GM21619 (cell line): ENCODE measurements around the gene GALT.

Experiments used
- ATAC-seq: cut with Tn5 transposase; IDR thresholded peaks from one replicate; pipeline ENCODE4 v1.9.1; 2021; ENCODE audit not compliant: unreplicated experiment

The GALT gene

DNA sequence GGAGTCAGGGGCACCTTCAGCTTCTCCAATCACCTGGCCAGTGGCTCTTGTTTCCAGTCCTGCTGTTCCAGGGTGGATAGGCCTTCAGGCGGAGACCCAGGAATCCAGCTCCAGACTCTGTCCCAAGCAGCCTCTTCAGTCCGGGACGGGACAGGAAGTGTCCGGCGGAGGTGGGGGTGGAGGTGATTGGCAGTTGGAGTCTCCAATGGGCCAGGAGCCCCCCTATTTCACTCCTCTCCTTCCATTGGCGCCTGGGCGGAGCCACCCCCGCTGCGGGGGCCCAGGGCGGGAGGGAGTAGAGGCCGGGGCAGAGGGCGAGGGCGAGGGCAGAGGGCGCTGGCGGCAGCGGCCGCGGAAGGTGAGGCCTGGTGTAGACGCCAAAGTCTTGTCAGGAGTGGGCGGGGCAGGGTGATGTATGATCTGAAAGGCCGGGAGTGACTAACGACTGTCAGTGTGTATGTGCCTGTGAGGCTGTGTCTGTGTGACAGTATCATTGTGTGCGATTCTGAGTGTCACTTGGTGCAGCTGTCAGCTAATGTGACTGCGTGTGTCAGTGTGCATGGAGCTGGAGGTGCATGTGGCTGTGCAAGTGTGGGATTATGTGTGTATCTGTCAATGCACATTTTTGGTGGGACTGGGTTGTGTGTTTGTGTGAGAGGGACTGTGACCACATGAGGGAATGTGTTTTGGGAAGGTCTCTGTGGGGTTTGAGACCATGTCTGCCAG is 5.6 kb downstream of the GALT start, which contains the start of gene IL11RA:
TSS of gene IL11RA (plus strand) at position 310 of the 726 bp plus-strand sequence. CDS start 3,033 bp downstream, outside the sequence.
- no peak for ATAC-seq

DNA sequence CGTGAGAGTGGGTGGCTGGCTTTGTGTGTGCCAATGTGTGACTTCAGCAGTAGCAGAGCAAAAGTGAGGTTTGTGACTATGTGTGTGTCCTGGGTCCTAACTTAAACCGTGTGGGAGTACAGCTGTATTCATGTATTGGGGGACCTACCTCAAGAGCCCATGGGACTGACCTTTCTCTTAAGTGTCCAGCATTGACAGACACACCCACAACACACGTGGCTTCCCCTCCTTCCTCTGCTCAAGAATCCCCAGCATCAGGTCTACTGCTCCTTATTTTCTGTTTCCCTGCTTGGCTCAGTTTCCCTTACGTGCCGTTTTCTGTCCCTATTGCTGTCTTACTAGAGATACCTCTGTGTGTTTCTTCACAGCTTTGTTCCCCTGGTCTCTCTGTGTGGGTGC is 6.1 kb downstream of the GALT start:
- no peak for ATAC-seq

GRCh38 chr9:34653151-34654072 is 6.9 kb downstream of the GALT start:
- no peak for ATAC-seq

- ATAC-seq, result no peak
Measured at GRCh38 chr9:34654323-34655051, 8.0 kb downstream of the GALT start.

GRCh38 chr9:34655394-34655793 is 8.9 kb downstream of the GALT start:
- ATAC-seq, result no peak

GRCh38 chr9:34656992-34657391 is 10.5 kb downstream of the GALT start:
- ATAC-seq, result no peak

DNA sequence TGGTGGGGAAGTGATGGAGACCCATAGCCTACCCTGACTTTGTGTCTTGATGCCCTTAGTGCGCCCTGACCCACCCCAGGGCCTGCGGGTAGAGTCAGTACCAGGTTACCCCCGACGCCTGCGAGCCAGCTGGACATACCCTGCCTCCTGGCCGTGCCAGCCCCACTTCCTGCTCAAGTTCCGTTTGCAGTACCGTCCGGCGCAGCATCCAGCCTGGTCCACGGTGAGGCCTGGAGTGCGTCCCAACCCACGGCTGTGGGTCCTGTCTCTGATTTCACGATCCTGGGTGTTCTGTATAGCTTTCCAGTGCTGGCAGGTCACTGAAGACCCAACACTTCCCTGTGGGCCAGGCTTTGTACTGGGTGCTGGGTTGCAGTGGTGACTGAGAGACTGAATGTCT is 12.0 kb downstream of the GALT start:
- no peak for ATAC-seq

DNA sequence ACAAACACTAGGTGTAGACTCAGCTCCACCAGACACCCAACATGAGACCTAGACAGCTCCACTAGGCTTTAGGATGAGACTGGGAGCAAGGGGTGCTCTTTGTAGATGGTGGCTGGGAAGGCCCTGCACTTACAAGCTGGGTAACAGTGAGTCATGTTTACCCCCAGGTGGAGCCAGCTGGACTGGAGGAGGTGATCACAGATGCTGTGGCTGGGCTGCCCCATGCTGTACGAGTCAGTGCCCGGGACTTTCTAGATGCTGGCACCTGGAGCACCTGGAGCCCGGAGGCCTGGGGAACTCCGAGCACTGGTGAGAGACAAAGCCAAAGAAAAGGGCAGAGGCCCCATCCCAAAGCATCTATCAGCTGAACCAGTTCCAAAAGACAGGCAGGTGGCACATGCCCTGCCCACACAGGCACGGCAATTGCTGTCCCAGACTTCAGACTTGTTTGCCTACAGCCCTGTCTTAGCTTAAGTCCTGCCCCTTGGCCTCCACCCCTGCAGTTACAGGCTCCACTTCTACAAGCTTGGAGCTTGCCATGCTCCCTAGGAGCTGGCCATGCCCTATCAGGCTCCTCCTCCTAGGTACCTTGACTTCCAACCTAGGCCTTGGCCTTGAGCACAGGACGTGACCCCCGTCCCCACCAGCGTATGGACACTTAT is 13.2 kb downstream of the GALT start:
- ATAC-seq, result no peak

DNA sequence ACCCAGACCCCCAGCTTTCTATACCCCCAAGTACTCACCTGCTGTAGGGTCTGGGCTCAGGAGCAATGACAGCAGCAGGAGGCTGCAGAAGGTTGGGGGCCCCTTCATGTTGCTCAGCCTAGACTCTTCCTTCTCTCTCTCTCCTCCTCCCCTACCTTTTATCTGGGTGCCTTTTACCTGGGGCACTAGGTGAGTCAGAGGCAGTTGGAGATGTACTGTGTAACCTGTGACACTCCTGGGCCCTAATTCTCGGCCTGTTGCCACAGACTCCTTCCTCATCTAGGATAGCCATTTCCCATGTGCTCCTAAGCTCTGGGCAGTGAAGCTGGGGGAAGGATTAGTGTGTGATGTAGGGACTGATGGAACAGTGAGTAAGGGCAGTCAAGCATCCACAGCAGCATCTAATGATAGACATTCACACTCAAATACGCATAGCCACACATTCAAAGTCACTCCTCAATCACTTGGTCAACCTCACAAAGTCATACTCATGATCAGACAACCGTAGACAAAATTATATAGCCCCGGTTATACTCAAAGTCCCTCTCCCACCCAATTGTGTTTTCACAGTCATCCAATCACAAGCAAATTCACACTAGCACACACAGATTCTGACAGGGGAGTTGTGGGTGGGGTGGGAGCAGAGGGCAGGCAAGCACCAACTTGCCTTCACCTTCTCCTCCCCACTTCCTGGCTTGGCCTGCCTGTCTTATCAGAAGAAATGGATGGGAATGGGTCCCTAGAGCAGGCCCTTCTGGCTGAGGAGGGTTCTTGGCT is 16.2 kb downstream of the GALT start, which contains the start of gene CCL27:
TSS of gene CCL27 (minus strand) at position 132 of the 777 bp plus-strand sequence. CDS start at position 108, 24 bp downstream.
- no peak for ATAC-seq

GRCh38 chr9:34663303-34663605 is 16.8 kb downstream of the GALT start:
- no peak for ATAC-seq

DNA sequence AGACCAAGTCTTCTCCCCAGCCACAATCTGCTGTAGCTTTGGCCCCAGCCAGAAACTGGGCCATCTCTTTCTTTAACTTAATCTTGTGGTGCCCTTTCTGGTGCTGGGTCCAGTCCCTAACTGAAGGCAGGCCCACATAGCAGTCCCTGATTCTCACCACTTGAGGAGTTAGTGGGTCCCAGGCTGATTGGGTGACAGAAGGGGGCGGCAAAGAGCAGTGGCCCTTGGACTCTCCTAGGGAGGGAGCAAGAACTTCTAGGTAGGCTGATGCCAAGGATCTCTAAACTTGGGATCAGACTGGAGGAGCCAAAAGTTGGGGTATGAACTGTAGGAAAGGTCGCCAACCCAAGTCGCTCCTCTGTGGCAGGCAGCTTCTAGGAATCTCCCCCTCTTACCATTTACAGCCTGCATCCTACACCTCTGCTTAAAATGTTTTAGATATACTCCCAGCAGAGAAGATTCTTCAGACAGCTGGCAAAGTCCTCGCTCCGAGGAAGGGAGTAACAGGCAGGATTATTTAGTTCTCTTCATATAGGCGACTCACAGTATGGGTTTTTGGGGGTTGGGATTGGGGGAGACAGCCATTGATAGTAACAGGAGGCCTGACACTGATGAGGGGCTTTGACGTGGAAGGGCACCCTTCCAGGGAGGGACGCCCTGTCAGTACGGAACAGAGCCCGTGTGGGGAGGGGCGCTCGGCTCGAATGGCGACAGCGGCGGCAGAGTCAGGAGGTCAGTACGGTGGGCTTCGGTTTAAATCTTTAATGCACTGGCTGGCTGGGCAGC is 18.0 kb downstream of the GALT start:
- ATAC-seq, result peak; percentile 10

DNA sequence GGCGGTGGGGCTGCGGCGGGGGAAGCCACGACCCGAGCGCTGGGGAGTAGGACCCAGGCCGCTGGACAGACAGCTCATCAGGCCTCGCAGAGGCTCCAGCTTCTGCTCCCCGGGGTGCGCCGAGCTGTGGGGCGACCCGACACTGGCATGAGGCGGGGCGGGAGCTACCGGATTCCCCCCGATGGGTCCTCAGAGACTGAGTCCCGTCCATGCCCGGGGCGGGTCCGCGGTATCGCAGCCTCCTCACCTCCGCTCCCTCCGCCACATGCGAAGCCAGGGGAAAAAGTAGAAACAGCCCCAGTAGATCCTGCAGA is 18.5 kb downstream of the GALT start:
- ATAC-seq, result peak; percentile 26

DNA sequence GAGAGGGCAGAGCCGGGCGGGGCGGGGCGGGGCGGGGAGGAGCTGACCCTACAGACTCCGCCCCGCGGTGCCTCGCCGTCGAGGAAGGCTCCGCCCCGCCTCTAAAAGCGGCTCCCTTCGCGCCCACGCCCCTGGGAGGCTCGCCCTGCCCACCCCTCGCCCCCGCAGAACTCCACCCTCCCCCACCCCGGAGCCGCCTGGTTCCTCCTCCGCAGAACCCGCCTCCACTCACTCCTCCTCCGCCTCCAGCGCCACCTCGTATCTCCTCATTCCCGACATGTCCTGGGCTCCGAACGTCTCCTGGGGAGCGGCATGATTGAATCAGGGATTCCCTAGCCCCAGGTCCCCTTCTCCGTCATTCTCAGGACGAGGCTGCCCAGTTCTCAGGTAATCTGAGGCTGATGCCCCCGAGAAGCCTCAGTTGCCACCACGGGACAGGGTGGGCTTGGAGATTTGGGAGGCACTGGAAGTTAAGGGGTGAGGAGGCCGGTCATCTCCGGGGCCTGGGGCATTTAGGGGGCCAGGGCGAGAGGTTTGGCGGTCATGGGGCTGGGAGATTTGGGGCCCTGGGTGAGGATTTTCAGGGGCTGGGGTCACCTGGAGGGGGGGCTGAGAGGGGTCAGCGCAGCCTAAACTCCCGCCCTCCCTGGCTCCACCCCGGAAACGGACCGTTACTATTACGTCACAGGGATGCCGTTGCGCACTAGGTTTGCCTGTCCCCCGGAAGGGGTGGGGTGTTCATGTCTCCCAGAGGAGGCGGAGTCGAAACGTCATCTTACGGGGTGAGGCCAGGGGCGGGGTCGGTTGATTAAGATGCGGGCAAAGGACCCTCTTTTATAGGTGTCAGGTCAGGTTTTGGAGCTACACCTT is 19.1 kb downstream of the GALT start:
- ATAC-seq, result peak; percentile 60

DNA sequence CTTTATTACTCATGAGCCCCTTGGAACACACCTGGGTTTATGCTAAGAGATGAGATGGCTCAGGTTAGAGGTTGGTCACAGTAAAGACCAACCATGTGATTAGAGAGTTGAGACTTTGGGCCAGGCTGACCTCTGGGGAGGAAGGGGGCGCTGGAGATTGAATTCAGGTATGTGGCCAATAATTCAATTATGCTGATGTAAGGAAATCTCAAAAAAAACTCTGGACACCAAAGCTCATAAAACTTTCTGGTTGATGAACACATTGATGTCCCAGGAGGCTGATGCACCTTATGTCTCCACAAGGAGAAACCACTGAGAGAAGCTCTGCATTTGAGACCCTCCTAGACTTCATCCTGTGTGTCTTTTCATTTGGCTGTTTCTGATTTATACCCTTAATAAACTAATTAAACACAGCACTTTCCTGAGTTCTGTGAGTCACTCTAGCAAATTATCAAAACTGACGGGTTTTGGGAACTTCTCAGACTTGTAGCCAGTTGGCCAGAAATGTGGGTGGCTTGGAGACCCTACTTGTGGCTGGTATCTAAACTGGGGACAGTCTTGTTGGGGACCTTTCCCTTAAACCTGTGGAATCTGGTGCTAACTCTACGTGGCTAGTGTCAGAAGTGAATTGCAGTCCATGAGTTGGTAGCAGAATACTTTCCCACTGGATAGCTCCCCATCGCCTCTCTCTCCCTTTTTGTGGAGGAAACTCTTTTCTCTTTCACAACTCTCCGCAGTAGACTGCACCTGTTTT is 23.5 kb downstream of the GALT start:
- ATAC-seq, result no peak

GRCh38 chr9:34671307-34671706 is 24.8 kb downstream of the GALT start:
- no peak for ATAC-seq

GRCh38 chr9:34674440-34674839 is 28.0 kb downstream of the GALT start:
- ATAC-seq, result no peak

- no peak for ATAC-seq
Measured at GRCh38 chr9:34675048-34675714, 28.7 kb downstream of the GALT start.
